Stimulated activated CD8-positive, alpha-beta memory T cell treated with anti-CD3 and anti-CD28 coated beads, Interleukin-2, amount 100 ng/mL, for 1 hour (primary cell): ENCODE results near the gene EPSTI1.

Experiments used
- DNase-seq, 2 donors: peaks; one replicate each; pipeline ENCODE4 v3.0.0-alpha.2; 2020; ENCODE audit warnings: low read depth in 2 of 2

The EPSTI1 gene

DNA sequence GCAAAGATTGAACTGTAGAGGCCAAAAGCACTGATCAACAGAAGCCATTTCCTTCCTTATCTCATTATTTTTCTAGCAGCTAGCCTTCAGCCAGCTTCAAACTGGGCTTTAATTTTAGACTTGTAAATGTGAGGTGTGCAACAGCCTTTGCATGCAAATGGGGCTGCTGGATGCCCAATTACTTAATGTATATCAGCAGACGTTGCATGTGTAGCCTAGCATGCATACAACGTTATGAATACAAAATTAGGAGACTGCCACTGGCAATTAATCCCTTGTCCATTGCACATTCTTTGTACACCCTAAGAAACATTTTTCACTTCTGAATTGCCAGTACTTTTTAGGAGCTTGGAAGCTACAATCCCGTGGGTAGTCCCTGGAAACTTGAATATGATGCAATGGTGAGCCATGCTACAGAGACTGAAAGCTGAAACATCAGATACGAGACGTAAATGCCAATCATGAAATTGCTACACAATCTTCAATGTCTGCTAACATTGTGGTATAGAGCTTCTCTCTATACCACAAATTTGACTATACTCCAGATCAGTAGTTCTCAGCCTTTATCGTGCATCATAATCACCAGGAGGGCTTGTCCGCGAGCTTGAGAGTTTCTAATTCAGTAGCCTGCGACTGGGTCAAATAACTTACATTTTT is 20.2 kb downstream of the EPSTI1 start:
- DNase-seq: no peak

DNA sequence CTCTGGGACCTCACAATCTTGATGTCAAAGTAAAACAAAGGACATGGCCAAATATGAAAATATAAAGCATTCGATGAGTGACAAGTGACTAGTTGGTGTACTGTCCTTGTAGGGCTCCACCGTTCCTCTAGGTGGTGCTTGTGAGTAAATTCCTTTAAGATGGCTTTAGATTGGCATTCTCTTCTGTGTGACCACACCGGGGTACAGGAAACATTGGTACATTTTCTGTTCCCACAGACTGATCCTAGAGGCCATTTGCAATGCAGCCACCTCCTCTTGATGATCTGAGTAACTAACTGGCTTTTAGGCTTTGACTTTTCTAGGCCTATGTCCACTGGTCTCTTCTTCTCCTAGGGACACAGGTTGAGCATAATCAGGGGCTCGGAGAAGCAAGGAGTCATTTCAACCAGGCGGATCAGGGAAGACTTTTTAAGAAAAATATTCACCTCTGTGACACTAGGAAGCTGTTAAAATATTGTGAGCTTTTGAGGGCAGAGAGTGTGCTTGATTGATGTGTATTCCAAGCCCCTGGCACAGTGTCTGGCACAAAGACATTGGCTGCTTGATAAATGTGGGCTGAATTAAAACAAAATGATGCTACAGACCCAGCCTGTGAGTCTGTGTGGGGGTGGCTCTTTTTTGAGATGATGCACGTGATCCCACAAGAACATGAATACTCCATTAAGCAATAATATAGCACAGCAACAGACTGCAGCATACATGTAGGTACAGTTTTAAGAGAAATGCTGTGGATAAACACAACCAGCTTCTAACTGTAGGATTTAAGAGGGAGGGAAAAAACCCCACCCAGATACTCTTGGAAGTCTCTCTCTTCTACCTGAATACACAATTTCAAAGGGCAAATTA is 21.0 kb downstream of the EPSTI1 start:
- DNase-seq: no peak

DNA sequence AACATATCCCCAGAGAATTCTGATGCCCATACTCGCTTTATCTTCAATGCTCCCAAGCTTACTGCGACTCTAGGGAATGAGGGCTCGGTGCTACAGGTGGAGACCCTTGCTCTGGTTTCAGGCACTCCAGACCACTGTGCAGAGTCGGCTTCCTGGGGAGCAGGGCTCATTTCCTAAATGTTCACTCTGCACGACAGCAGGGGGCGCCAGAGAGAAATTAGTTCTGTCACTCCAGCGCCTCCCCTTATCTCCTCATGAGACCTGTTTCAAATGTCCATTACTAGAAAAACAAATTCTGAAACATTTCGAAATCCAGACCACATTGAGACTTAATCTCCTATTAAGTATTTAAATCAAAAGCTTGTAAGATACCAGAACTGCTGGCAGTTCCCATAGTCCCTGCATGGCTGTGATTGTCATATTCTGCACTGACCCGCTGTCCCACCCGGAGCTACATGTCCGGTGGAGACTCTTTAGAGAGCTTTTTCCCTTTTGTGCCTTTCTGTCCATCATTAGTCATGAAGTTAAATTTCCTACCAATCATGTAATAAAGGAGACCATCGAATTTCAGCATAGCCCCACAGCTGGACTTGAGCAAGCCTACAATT is 22.4 kb downstream of the EPSTI1 start:
- peak; percentile 49 to 71 for DNase-seq

DNA sequence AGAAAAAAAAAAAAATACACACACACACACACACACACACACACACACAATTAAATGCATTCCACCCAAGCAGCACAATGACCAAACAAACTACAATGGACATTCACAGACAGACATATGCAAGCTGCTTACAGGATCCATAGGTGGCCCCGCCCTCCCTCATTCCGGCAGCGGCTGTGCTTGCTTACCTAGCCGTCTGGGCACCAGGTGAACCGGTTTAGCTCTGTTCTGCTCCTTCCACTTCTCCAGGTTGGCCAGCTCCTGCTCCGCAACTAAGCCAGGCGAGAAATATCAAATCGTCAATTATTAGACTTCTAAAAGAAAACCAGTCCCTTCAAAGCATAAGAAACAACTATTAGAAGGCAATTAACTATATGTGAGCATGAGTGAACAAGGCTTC is 23.1 kb downstream of the EPSTI1 start:
- no peak for DNase-seq

DNA sequence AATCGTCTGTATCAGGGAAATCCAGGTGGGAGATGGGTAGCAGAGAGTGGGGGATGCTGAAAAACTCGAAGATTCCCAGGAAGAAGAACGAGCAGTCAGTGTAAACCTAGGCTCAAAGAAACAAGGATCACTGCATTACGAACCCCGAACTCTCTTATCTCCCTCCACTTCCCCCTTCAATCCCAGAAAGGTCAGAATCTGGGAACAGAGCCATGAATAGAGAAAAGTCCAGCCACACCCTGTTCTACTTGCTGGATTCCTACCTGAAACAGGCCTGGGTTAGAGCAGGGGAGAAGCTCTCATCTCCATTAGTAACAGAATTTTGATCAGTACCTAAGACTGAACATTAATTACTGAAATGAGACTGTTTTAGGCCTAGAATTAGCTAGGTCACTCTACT is 24.4 kb downstream of the EPSTI1 start:
- no peak for DNase-seq

DNA sequence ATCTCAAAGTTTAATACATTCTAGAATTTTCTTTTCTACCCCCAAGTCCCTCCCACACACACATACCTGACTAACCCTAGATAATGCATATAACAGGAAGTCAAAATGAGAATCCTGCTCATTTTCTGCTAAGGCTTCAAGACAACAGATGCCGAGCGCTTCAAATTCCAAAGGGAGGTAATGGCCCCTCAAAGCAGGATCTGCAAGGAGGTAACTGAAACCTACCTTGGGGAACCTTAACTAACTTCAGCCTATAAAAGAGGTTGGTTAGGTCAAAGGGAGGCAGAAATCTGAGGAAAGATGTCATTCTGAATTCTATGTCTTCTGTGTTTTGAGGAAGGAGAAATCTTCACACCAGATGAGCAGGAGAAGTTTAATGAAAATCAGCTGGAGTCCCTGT is 26.8 kb downstream of the EPSTI1 start:
- no peak for DNase-seq

DNA sequence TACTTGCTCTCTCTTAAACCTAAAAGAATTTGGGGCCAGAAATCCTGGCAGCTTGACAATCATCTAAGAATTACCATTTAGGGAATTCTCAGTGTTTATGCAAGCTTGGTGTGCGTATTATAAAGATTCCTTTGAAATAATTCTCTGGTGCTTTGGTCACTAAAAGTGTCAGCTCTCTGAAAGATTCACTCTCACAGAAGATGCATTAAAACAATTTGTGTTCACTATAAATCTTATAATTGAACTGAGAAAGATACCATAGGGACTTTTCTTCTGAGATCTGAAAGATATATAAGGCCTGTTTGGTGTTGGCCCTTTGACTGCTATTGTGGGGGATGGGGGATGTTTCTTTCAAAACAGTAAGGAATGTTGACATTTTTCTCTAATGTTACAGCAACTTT is 27.3 kb downstream of the EPSTI1 start:
- DNase-seq: no peak

DNA sequence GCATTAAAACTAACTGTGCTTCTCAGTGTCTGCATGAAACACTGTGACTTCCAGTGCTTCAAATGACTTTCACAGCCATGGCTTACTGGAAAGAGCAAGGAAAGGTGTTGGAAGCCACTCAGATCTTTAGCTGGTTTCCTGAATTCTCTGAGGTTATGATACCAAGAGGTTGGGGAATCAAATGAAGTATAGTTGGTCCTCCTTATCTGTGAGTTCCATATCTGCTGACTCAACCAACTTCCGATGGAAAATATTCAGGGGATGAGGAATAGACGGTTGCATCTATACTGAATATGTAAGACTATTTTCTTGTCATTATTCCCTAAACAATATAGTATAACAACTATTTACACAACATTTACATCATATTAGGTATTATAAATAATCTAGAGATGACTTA is 32.4 kb downstream of the EPSTI1 start:
- DNase-seq: no peak

DNA sequence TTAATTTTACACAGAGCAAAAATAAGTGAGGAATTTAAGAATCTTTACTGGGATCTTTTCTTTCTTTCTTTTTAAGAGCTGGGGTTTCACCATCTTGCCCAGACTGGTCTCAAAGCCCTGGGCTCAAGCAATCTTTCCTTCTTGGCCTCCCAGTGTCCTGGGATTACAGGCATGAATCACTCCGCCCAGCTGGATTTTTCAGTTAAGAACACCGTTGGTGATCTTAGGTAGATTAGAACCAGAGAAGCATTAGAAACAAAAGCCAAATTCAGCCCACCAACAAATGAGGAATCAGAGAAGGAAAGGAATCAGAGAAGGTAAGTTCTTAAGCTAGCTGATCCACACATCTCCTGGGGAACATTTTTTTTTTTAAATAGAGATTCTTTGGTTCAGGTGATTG is 34.2 kb downstream of the EPSTI1 start:
- no peak for DNase-seq

DNA sequence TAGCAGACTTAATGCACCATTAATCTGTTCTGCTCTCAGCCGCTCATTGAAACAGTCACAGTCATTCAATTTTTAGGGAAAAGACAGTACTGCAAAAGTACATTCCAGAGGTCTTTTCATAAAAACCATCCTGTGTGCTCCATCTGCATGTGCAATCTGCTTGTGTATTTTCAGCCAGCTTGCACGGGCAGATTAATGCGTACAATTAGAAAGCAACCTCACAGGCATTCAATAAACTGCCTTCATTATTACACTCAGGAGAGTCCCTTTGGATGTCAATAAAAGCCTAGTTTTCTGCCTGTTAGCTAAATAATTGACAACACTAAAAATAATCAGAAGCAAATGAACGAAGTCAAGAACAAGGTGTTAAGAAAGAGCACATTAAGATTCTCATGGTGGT is 41.9 kb downstream of the EPSTI1 start:
- no peak for DNase-seq

DNA sequence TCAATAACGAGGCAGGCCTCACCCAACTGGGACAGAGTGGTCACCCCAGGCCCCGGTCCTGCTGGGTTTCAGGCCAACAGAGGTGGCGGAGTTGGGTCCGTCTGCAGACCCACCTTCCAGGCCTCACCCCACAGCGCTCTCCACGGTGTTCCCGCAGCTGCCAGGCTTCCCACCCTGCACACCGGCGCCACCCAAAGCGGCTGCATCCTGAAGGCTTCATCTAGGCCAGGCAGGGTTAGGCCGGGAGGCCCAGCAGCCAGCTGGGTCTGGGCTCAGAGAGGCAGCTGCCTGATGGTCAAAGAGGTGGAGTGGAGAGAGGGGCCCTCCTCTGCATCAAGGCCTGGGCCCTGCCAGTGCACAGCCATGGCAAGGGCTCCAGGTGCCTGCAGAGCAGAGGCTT is 44.1 kb downstream of the EPSTI1 start:
- no peak for DNase-seq

DNA sequence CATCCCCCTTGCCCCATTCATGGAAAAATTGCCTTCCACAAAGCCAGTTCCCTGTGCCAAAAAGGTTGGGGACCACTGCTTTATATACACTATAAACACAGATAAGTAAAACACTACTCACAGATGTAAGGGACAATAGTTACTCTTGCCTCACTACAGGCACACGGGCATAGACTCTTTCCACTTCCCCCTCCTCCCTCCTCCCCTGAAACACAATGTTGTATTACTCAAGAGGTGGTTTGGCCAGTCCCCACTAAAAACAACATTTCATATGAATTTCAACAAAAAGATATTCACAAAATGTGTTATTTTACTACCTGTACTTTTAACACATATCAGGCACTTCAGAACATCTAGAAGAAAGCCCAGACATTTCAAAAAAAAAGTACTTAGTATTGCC is 45.1 kb downstream of the EPSTI1 start:
- no peak for DNase-seq

DNA sequence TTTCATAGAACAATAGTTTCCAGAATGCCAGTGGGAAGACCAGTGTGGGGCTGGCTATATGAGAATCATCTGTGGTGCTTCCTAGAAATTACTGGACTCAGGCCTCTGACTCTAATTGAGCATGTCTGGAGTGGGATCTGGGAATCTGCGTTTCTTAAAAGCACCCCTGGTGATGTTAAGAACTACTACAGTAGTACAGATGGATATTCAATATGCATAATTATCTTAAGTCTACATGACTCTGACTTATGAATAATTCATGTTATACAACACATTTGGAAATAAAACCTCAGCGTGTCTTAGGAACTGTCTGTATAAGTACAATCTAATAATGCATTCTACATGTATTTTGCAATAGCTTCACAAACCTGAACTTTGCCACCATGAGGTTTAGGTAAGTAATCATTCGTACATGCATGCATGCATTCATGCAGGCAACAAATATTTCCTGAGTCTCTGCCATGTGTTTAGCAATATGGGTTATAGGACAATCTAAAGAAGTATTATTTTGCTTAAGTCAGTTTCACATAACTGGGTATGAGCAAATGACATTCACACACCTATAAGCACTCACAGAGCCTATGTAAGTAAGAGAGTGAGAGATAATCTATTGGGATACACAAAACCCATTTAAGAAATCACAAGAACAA is 62.0 kb downstream of the EPSTI1 start:
- DNase-seq: no peak

DNA sequence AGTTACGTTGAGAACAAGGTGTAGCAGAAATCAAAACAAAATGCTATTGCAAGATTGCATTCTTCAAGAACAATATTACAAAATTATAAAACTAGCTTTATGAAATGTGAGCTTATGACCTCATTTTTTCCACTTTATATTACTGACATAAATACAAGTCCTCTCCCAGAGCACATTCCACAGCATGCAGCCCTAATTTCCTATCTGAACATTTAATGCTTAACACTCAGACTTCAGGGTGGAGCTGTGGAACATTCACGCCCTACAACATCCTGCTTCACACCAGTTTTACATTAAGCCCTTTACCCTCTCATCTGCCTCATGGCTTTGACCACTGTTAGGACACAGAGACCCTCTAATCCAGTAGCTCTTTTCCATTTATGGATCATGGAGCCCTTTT is 65.5 kb downstream of the EPSTI1 start:
- DNase-seq: no peak

DNA sequence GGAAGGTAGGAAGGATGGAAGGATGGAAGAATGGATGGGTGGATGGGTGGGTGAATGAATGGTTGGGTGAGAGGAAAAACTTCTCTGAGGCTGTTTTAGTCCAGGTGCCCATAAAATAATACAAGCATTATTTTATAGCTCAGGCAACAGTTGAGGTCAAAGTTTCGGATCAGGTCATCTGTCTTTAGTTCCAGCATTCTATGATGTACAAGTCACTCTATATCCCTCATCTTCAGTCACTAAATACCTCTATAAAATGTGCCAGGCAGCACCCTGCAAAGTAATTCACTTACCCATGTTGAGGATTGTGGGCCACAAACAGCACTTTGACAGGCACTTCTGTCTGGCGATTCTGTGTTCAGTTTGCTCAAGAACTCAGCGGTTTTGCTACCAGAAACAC is 66.0 kb downstream of the EPSTI1 start:
- DNase-seq: no peak

DNA sequence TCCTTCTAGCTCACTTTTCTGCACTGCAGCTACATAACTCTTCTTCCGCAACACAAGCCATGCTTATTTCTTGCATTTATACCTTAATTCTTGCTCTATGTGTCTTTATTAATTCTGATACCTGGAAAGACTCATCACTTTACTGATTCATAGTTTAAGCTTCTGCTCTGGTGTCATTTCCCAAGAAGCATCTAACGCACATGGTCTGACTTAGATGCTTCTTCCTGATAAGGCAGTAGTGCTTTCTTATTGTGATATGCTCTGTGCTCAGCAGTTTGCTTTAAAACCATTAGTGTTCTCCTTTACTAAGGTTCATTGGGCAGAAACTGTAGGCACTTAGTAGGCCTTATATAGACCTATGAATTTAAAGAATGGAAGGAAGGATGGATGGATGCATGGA is 66.4 kb downstream of the EPSTI1 start:
- no peak for DNase-seq

DNA sequence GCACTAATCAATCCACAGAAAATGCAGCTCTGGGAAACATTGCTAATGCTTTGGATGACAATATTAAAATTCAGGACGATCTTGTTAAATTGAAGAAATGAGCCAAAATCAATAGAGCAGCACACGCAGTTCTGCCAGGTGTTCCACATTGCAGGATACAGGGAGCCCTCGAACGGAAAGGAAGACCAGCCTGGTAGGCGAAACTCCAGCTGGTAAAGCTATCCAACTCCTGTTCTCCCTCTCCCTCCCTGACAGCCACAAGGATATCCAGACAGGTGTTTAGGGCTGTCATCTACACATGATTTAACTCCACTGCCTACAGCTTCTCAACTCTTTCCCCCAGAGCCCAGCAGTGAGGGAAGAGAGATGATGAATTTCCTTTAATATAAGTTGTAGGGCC is 67.7 kb downstream of the EPSTI1 start:
- no peak for DNase-seq

DNA sequence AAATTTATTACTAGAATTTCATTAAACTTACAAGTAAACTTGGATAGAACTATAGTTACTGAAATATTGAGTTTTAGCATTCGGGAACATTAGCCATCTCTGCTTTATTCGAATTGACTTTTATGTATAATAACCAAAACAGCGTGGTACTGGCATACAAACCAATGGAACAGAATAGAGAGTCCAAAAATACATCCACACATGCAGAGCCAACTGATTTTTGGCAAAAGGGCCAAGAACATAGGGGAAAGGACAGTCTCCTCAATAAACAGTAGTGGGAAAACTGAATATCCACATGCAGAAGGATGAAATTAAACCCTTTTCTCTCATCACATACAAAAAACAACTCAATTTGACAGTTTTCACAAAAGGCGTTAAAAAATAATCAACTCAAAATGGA is 84.3 kb downstream of the EPSTI1 start:
- no peak for DNase-seq

DNA sequence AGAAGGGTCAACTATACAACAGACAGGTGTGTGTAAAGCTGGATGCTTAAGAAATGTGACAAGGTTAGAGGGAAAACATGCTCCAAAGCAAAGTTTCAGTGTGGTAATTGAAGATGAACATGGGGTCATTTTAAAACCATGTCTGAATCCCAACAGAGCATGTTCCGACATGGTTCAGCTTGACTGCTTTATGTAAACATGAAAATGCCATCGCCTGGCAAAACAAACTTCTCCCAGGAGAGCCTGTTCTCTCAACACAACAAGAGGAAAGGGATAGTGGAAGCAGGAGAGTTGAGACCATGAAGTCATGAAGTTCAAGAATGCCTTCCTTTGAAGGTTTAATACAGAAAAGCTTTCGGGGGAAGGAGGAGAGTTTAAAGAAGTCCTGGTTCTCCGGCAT is 85.8 kb downstream of the EPSTI1 start:
- DNase-seq: no peak

DNA sequence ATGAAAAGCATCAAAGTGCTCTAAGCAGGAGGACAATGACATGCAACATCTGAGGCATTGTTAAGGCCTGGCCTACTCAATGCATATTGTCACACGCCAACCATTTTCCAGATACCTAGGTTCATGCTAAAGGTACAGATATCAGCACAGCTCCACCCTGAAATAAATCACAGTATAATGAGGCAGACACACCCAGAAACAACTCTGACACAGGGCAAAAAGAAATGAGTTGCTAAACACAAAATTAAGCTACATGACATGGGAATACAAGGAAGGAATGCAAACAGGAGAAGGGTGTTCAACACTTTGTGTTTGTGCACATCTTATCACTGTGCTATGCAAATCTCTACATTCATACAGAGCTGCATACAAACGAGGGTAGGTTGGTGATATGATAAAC is 86.5 kb downstream of the EPSTI1 start:
- DNase-seq: no peak

DNA sequence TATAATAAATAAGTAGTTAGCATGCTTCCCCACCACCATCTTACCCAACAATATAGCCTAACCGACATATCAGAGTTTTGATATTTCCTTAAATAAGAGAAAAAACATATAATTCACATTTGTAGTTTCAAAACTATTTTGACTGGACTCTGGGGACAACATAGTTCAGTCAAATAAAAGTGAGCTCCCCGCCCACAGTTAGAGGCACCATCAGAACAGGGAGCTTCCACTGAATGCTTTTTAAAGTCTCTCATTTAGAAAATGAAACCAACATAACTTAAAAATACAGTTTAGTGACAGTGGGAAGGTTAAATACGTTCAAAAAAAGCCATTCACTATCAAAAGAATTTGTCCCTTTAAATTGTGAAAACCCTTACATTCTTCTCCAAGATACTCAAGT is 92.8 kb downstream of the EPSTI1 start:
- DNase-seq: no peak

DNA sequence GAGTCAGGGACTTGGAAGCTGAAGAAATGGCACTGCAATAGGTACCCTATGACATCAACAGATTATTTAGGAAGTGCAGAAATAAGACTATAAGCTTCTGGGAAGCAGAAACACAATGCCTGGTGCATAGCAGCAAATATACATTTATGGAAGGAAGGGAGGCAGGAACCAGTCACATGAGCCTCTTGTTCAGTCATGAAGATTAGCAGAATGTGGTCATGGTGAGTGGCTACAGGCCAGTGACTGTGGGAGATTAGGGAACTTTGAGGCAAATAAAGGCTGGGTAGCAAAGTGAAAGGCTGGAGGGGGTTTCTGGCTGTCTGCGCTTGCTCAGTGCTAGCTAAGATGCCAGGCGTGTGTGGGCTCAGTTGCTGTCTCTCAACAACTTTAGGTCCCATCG is 96.3 kb downstream of the EPSTI1 start:
- DNase-seq: no peak
